Measurements from ENCODE around the gene WDR86. TPM values are rescaled to one million over a fixed set of nuclear protein-coding genes. Genes with fewer than 3 reads are reported as not detected.

WDR86 gene
- total RNA-seq, 2 experiments from 2014 or later, result not detected

DNA sequence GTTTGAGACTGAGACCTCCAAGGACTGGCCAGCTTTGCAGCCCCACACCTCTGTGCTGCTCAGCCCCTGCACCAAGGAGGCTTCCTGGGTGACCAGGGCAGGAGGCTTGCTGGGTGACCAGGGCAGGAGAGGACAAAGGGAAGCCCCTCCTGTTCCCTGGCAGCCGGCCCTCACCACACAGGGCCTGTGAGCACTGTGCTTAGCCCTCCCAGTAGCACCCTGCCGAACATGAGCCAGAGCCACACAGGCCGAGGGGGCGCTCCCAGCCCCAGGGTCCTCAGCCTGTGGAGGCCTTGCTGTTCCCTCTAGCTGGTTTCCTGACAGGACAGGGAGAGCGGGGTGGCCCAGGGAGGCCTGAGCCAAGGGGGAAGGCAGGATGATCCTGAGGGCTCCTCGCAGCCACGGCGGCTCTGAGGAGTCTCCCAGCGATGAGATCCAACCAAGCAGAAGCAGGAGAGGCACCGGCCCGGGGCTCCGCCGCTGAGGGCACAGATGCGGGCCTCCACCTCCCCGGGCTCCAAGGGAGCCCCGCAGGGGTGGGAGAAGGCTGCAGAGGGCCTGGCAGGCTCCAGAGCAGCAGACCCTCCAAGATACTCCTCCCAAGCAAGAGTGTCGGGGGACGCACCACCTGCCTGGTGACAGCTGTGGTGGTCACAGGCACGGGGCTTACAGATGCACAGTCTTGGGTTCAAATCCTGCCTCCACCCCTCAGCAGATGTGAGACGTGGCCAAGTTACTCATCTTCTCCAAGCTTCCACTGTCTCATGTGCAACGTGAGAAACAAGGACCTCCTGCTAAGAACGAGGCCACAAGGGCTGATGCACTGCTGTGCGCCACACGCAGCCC, 22.5 kb downstream of the WDR86 start:
- CTCF ChIA-PET, result interaction anchor here (1.3 to 1.4 kb wide), 2 partner anchors 24 to 28 kb away, joined by 3 read pairs; no protein-coding TSS in a partner anchor
- POLR2A ChIA-PET, result no interaction called here

DNA sequence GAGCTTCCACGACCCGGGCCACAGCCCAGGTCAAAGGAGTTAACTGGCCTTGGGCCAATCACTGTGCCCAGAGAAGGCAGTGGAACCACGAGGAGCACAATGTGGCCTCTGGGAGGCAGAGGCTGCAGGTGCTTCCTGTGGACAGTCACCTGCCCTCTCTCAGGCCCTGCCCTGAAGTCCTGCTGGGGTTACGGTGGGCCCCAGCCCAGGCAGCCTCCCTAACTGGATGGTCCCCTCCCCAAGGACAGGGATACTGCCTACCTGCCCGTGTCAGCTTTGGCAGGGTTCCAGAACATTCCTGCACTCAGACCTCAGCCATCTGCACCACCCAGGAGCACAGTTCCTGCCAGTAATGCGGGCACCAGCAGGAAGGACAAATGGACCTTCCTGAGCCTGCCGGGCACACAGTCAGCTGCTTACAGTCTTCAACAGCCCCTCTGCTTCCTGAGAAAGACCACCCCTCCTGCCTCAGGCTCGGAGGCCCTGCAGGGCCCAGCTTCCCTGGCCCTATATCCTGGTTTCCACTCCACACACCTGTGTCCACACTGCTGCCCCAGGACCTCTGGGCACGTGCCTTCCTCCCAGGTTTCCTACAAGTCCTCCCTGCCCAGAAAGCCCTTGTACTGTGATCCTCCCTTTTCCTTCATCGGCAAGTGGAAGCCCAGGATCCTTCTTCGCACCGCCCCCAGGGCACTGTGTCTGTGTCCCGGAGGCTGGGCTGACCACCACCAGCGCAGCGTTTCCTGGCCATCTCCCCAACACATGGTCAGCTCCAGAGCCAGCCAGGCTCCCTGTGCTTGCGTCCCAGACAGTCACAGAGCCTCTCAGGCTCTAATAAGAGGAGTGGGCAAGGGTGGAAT, 23.3 kb downstream of the WDR86 start:
- ChIA-PET CTCF (interaction anchor here (0.6 to 1.4 kb wide), 3 partner anchors 25 to 128 kb away, joined by 3 read pairs; no protein-coding TSS in a partner anchor), POLR2A (no interaction called here)

- CTCF ChIA-PET, result interaction anchor here (0.6 to 1.3 kb wide), 2 partner anchors 26 to 129 kb away, joined by 3 read pairs; no protein-coding TSS in a partner anchor
- POLR2A ChIA-PET, result no interaction called here
Observed at GRCh38 chr7:151385626-151386300, 24.1 kb downstream of the WDR86 start.

GRCh38 chr7:151384776-151385625, 24.8 kb downstream of the WDR86 start:
- CTCF ChIA-PET, result no interaction called here
- POLR2A ChIA-PET, result no interaction called here

DNA sequence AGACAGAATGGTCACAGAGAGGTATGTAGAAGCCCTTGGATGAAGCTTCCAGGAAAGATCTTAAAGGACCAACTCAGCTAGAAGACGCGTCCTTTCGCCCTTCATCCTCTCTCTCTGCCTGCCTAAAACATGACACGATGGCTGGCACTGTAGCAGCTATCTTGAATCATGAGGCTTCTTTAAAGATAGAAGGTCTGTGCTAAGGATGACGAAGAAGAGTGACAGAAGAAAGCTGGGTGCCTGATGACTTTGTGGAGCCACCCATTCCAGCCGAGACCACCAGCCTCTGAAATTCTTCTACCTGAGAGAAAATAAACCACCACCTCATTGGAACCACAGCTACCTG, 25.5 kb downstream of the WDR86 start:
- CTCF ChIA-PET, result no interaction called here
- POLR2A ChIA-PET, result no interaction called here

- ChIA-PET POLR2A (no interaction called here), CTCF (interaction anchor here (0.7 kb wide), 1 partner anchor 37 kb away, joined by 3 read pairs; no protein-coding TSS in a partner anchor)
Observed at GRCh38 chr7:151383638-151384351, 26.0 kb downstream of the WDR86 start.

- ChIA-PET CTCF (interaction anchor here (0.6 to 0.9 kb wide), 2 partner anchors 14 to 66 kb away, joined by 3 to 5 read pairs; no protein-coding TSS in a partner anchor), POLR2A (no interaction called here)
Observed at GRCh38 chr7:151382079-151382885, 27.6 kb downstream of the WDR86 start.

- CTCF ChIA-PET, result no interaction called here
Observed at GRCh38 chr7:151381348-151382078, 28.3 kb downstream of the WDR86 start.

DNA sequence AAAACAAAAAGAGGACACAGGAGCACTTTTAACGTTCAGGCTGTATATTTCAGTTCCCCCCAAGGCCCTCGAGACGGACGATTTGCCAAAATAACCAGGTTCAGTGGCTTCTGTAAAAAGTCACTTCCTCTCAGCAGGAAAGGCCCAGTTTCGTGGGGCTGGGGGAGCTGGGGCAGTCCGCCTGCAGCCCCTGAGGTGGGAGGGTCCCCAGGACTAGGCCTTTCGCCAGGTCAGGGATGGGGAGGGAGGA, 28.8 kb downstream of the WDR86 start:
- POLR2A ChIA-PET, result no interaction called here
- CTCF ChIA-PET, result interaction anchor here (0.6 to 0.7 kb wide), 2 partner anchors 68 to 101 kb away, joined by 3 read pairs; no protein-coding TSS in a partner anchor

More at GRCh38 chr7:151381348-151382078, 28.3 kb downstream of the WDR86 start:
- POLR2A ChIA-PET, result no interaction called here

DNA sequence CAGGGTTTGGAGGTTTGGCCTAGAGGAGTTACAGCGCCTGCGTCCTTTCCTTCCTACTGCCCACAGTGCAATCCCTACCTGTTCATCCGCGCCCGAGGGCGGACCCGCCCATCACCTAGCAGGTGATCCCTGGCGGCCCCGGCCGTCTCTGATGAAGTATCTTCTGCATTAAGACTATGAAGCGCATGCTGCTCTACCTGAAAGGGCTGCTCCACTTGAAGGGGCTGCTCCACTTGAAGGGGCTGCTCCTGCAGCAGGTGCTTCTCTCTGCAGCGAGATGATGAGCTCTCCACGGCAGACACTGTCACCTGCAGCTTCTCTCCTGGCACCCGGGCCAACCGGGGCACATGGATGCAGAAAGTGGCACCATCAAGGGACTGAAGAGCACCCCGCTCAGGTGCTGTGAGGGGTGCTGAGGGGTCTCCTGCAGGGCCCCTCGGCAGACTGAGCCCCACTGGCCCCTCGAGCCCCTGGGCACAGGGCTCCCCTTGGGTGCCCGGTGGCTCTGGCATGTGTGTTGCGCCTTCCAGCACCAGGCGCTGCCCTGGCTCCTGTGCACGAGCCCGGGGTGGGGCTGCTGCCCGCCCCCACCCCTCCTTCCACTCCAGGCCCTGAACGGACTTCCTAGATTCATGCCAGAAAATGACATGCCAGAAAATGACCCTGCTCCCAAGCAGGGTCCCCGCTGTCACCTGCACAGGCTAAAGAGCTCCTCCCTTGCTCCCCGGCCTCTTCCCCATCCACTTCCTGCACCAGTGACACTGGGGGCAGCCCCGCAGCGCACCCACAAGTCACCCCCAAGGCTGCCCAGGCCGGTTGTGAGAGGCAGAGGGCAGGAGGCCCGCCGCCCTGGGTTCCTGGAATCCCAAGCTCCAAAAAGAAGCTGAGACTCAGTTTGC, 29.4 kb downstream of the WDR86 start:
- ChIA-PET POLR2A (no interaction called here), CTCF (interaction anchor here (0.6 to 1.1 kb wide), 3 partner anchors 13 to 102 kb away, joined by 3 read pairs; no protein-coding TSS in a partner anchor)

- ChIA-PET POLR2A (no interaction called here), CTCF (interaction anchor here (1.1 kb wide), 1 partner anchor 14 kb away, joined by 3 read pairs; no protein-coding TSS in a partner anchor)
Observed at GRCh38 chr7:151379534-151380198, 30.2 kb downstream of the WDR86 start.

GRCh38 chr7:151379193-151379520, 30.7 kb downstream of the WDR86 start:
- POLR2A ChIA-PET, result no interaction called here
- CTCF ChIA-PET, result no interaction called here

GRCh38 chr7:151378496-151379192, 31.2 kb downstream of the WDR86 start:
- CTCF ChIA-PET, result no interaction called here
- POLR2A ChIA-PET, result interaction anchor here (0.7 kb wide), 1 partner anchor 65 kb away, joined by 3 read pairs; no protein-coding TSS in a partner anchor

- ChIA-PET CTCF (interaction anchor here (1.2 kb wide), 1 partner anchor 70 kb away, joined by 3 read pairs; no protein-coding TSS in a partner anchor), POLR2A (interaction anchor here (0.7 kb wide), 1 partner anchor 66 kb away, joined by 3 read pairs; no protein-coding TSS in a partner anchor)
Observed at GRCh38 chr7:151378011-151378410, 31.8 kb downstream of the WDR86 start.

DNA sequence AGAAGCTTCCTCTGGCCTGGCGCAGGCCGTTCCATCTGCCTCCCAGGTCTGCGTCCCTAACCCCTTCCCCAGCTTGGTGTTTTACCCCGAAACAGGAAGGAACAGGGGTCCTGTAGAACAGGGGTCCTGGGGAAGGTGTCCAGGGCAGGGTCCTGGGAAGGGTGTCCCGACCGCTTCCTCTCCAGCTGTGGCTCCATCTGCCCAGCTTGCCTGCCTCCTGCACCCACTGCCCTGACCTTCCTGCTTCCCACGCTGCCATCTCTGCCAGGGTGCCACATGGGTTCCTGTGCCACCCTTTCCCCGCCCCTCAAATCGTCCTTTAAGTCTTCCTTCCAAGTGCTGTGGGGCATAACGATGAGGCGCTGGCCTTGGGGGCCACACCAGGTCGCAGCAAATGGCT, 32.4 kb downstream of the WDR86 start:
- ChIA-PET POLR2A (no interaction called here), CTCF (interaction anchor here (0.8 to 1.2 kb wide), 2 partner anchors 9 to 71 kb away, joined by 3 read pairs; no protein-coding TSS in a partner anchor)
